Right ventricle myocardium superior (tissue), 1 donor: Measurements from ENCODE around the gene SCGN. TPM values are rescaled to one million over a fixed set of nuclear protein-coding genes. Genes with fewer than 3 reads are reported as not detected.
A peak's percentile ranks its signal among the peaks of the same experiment; 100 is the strongest.

Experiments
- ATAC-seq: fragments of 200-7000 bp; cut with Tn5 transposase; one replicate; pipeline ENCODE4 v1.9.1; 2020; ENCODE audit warnings: mild to moderate bottlenecking; ENCODE audit not compliant: poor library complexity
- DNase-seq: peaks from one replicate; pipeline ENCODE4 v3.0.0-alpha.2; 2020
- intact Hi-C: fragments of 100-400 bp; cut with DNase I; formaldehyde crosslinking; loops from one replicate; pipeline ENCODE4 v1.11.2; 2022
- total RNA-seq: library from RNA; stranded (reverse); fragmentation: NEBNext Ultra II Directional; extraction: Animal tissue kit (Norgen Biotek cat#: 25700); gene quantifications from one replicate; pipeline ENCODE4 v1.2.1, GENCODE V29; 2021
- donor health status: DM: no; HTN: yes; CAD: no; lungs with severe emphysema.

SCGN gene
- total RNA-seq, 1 donor from 2014 or later, result 1.2 TPM

GRCh38 chr6:25676775-25677174, 24.8 kb downstream of the SCGN start:
- intact Hi-C loops, result no loop called here
- ATAC-seq (no peak), DNase-seq (no peak)

GRCh38 chr6:25681848-25682247, 29.8 kb downstream of the SCGN start:
- no peak for DNase-seq
- intact Hi-C loops, result no loop called here
- no peak for ATAC-seq

GRCh38 chr6:25682324-25682723, 30.3 kb downstream of the SCGN start:
- intact Hi-C loops, result no loop called here
- DNase-seq (no peak), ATAC-seq (no peak)

GRCh38 chr6:25684565-25684964, 32.5 kb downstream of the SCGN start:
- no peak for ATAC-seq
- intact Hi-C loops, result no loop called here
- DNase-seq, result no peak

GRCh38 chr6:25685251-25685650, 33.2 kb downstream of the SCGN start:
- no peak for ATAC-seq
- DNase-seq, result no peak
- intact Hi-C loops, result no loop called here

- ATAC-seq, result no peak
- intact Hi-C loops, result no loop called here
Observed at GRCh38 chr6:25685896-25686295, 33.9 kb downstream of the SCGN start.

GRCh38 chr6:25686856-25687255, 34.8 kb downstream of the SCGN start:
- DNase-seq, result no peak
- intact Hi-C loops, result no loop called here
- no peak for ATAC-seq

More at GRCh38 chr6:25685896-25686295, 33.9 kb downstream of the SCGN start:
- DNase-seq, result no peak

- ATAC-seq, result no peak
- intact Hi-C loops, result no loop called here
- DNase-seq, result no peak
Observed at GRCh38 chr6:25689966-25690365, 38.0 kb downstream of the SCGN start.

- DNase-seq (no peak), ATAC-seq (no peak)
- intact Hi-C loops, result no loop called here
Observed at GRCh38 chr6:25691894-25692293, 39.9 kb downstream of the SCGN start.

- no peak for DNase-seq
- ATAC-seq, result no peak
- intact Hi-C loops, result no loop called here
Observed at GRCh38 chr6:25692472-25692871, 40.5 kb downstream of the SCGN start.

GRCh38 chr6:25694366-25694765, 42.4 kb downstream of the SCGN start:
- ATAC-seq (no peak), DNase-seq (no peak)
- intact Hi-C loops, result no loop called here

GRCh38 chr6:25695671-25696070, 43.7 kb downstream of the SCGN start:
- intact Hi-C loops, result no loop called here
- no peak for DNase-seq
- no peak for ATAC-seq

GRCh38 chr6:25697537-25698340, 45.7 kb downstream of the SCGN start:
- intact Hi-C loops, result no loop called here
- no peak for DNase-seq
- ATAC-seq, result no peak

- intact Hi-C loops, result no loop called here
- DNase-seq, result no peak
Observed at GRCh38 chr6:25698631-25699030, 46.6 kb downstream of the SCGN start.

GRCh38 chr6:25699649-25700048, 47.6 kb downstream of the SCGN start:
- no peak for ATAC-seq
- intact Hi-C loops, result no loop called here

More at GRCh38 chr6:25698631-25699030, 46.6 kb downstream of the SCGN start:
- no peak for ATAC-seq

GRCh38 chr6:25700761-25701160, 48.7 kb downstream of the SCGN start:
- ATAC-seq, result no peak
- intact Hi-C loops, result no loop called here
- DNase-seq, result no peak

More at GRCh38 chr6:25699649-25700048, 47.6 kb downstream of the SCGN start:
- no peak for DNase-seq

- ATAC-seq (no peak), DNase-seq (no peak)
- intact Hi-C loops, result no loop called here
Observed at GRCh38 chr6:25701807-25702206, 49.8 kb downstream of the SCGN start.

GRCh38 chr6:25703005-25703404, 51.0 kb downstream of the SCGN start:
- ATAC-seq, result no peak

GRCh38 chr6:25704001-25704400, 52.0 kb downstream of the SCGN start:
- intact Hi-C loops, result no loop called here
- no peak for ATAC-seq
- DNase-seq, result no peak

More at GRCh38 chr6:25703005-25703404, 51.0 kb downstream of the SCGN start:
- no peak for DNase-seq
- intact Hi-C loops, result no loop called here

- DNase-seq (peak; percentile 51), ATAC-seq (peak; percentile 36)
- intact Hi-C loops, result no loop called here
Observed at GRCh38 chr6:25706314-25707014, 54.4 kb downstream of the SCGN start.
